ENCODE results near the gene HRK.

The HRK gene

DNA sequence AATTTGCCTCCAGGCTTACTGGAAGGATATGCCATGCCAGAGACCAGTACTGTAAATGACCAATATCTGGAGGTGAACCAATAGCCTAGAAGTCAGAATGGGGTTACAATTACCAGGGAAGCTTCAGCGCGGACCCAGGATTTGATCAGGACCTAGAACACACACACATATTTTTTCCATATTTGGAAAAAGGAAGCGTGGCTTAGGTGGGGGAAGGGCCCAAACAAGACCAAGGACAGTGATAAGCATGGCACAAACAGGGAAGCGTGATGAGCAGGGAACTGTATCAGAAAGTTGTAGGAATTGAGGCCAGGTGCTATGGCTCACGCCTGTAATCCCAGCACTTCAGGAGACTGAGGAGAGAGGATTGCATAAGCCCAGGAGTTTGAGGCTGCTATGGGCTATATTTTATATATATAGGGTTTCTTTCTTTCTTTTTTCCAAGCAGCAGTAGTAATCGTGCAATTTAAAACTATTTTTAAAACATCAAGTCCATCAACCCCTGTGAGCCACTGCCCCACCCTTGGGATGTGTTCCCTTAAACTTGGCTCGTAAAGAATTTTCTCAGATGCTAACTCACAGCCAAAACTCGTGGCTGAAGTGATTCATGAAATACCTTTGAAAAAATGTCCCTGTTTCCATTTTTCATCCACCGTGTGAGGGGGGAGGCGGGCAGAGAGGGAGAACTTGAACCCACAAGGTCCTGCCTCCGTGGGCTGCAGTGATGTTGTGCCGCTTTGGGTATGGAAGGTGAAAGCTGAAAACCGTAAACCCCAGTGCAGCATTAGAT is 16.7 kb downstream of the HRK start:
- no peak for DNase-seq

DNA sequence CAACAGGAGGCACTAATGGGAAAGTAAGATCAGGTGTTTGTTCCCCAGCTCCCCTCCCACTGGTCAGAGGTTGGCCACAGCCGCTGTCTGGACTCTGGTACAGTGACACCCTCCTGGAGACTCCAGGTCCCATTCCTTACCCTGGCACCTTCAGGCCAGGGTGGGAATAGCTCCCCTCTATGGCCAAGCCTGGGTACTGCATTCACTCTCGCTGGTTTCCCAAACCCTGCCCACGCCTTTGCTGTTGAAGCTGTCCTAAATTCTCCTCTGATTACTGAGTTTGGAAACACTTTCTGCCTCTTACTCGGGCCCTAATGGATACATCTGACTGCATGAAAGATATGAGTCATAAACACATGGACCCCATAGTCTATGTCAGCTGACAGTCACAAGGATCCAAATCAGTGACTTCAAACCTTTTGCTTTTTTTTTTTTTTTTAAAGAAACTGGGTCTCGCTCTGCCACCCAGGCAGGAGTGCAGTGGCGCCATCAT is 17.9 kb downstream of the HRK start:
- no peak for DNase-seq

DNA sequence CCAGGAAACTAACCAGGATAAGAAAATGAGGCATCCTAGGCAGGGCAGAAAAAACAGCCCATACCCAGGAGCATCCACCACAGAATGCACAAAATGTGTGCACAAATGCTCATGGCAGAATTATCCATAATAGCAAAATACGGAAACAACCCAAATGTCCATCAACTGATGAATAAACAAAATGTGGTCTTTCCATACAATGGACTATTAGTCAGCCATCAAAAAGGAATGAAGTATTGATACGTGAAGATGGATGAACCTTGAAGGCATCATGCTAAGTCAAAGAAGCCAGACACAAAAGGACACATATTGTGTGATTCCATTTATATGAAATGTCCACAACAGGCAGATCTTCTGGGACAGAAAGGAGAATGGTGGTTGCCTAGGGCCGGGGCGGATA is 19.1 kb downstream of the HRK start:
- DNase-seq: no peak

DNA sequence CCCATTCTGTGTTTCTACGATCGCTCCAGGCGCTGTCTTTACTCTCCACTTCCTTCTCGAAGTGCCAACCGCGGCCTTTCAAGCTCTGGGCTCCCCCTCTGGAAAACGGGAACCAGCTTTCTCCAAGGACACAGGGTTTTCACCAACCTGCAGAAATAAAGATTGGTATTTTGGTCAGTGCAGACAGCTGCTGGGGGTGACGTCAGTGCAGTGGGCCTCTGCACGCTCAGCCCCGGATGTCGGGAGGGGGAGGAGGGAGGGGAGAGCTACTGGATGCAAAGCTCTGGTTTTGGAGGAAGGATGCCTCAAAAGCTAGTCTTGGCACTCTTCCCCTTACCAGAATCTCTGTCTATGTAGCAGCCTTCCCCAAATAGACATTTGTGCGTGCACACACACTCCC is 19.9 kb downstream of the HRK start:
- peak; percentile 87 for DNase-seq

DNA sequence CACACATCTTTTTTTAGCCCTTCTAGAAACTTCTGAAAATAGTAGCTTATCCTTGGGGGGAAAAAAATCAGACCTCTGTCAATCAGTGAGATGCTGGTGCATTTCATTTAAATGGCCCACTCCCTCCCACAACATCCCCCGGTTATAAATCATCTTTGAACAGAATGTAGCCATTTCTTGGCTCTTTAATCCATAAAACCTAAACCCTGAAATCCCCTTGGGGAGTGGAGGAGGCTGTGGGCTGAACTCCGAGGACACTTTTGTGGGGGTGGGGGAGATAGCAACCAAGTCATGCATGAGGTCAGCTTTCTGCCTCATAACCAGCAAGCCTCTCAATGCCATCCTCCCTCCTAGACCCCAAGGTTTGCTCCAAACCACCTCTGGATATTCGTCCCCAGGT is 21.0 kb downstream of the HRK start:
- DNase-seq: no peak

DNA sequence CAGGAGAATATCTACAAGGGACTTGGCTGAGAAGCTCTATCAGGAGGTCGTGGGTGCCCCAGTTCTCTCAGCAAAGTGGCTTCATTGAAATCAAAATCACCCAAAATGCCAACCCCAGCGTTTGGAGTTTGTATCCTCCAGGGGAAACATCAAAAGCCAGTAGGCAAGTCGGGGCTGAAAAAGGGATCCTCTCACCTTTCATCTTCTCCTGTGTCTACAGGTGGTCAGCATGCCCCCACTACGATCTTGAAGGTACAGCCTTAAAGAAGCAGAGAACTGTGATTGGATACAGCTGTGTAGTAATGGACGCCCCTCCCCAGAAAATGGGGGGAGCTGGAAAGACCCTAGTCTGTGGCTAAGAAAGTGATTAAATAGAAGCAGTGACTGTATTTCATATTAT is 22.2 kb downstream of the HRK start:
- no peak for DNase-seq

DNA sequence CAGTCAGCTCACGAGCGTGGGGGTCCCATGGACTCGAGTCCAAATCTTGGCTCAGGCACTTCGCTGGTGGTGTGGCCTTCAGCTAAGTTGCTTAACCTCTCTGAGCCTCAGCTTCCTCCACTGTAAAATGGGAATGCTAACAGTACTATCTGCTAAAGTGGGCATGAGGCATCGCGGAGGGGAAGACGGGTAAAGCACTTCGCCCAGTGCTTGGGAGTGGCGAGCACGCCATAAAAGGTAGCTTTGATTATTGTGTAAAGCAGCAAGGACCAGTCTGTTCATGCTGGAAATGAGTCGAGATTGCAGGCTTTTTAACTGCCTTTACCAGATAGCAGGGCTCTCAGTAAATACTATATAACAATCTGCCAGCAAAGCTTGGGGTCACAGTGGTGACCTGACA is 24.5 kb downstream of the HRK start:
- no peak for DNase-seq

DNA sequence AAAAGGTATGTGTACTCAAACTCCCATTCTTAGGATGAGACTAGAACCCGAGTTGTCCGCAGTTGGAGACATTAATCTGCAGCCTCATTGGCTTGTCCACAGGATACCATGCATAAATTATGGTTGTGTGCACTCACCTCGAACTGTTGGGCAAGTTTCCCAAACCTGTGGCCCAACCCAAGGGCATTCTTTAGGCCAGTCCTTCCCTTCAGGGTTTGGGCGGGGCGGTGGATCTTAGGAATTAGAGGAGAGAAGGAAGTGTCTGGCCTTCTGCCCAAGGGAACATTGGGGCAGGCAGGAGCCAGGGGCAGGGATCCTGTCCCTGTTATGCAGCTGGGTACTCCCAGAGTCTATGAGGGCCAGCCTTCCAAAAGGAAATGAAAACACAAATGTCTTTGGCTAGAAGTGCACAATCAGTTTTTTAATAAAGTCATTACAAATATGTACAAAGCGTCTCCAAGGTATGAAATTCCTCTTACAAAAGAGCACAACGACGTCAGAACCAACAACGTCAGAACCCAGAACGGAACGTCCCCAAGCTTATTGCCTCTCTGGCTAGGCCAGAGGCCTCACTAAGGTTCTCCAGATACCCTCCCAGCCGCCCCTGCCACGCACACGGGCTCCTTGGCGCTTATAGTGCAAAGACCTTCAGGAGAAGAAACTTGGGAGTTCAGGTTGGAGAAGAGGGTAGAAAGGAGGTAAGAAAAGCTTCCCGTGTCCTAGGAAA is 25.3 kb downstream of the HRK start:
- DNase-seq: no peak

DNA sequence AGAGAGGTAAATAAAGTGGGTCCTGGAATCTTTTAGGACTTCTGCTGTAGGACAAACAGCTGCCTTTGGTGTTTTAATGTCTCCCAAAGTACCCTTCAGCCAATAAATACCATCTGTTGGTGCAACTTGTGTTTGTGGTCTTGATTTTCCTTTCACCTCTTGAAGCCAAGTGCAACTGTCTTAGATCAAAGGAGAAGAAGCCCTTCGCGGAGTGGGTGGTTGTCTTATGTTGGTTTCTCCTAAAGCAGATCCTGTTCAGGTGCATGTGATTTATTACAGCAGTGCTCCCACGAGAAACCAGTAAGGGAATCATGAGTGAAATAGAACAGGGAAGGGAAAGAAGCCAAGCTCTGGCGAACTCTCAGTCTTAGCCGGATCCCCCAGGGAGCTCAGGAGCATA is 27.7 kb downstream of the HRK start:
- no peak for DNase-seq

DNA sequence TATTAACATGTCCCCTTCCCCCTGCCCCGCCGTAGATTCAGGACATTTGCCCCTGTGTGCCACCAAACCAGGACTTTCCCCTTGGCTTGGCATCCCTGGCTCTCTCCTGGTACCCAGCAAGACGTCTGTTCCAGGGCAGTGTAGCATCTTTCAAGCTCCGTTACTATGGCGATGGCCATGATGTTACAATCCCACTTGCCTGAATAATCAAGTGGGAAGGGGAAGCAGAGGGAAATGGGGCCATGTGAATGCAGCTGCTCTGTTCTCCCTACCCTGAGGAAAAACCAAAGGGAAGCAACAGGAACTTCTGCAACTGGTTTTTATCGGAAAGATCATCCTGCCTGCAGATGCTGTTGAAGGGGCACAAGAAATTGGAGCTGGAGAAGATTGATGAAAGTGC is 28.9 kb downstream of the HRK start:
- no peak for DNase-seq

DNA sequence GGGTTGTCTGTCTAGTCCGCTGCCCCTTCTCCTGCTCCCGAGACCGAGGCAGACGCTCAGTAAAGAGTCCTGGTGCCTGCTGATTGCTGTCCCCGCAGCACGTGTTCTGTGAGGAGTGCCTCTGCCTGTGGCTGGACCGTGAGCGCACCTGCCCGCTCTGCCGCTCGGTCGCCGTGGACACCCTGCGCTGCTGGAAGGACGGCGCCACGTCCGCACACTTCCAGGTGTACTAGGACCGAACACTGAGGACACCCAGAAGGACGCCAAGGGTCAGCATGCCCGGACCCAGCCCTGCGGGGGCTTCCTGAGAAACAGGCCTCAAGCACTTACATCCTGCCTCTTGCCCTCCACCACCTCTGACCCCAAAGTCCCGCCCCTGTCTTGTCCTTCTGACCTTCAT is 32.0 kb downstream of the HRK start:
- no peak for DNase-seq

DNA sequence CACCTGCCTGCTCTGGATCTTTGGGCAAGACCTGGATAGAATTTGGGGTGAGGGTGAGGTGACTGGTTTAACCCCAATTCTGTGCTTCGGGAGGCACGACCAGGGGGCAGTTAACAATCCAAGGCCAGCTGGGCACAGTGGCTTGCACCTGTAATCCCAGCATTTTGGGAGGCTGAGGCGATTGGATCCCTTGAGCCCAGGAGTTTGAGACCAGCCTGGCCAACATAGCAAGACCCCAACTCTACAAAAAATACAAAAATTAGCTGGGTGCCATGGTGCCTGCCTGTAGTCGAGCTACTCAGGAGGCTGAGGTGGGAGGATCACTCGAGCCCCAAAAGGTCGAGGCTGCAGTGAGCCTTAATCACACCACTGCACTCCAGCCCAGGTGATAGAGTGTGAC is 38.2 kb downstream of the HRK start:
- no peak for DNase-seq

DNA sequence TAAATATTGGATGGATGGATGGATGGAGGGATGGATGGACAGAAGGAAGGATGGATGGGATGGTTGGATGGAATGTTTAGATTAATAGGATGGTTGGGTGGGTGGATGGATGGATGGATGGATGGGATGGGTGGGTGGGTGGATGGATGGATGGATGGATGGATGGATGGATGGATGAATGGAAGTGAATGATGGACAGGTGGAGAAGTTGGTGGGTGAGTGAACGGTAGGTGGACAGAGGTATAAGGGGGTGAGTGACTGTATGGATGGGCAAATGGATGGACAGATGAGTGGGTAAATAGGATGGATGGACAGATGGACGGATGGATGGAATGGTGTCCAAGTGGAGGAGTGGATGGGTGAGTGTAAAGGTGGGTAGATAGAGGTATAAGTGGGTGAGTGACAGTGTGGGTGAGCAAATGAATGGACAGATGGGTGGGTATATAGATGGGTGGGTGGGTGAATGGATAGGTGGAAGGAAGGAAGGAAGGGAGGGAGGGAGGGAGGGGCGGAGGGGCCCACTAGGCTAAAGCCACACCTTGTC is 41.9 kb downstream of the HRK start:
- DNase-seq: no peak

DNA sequence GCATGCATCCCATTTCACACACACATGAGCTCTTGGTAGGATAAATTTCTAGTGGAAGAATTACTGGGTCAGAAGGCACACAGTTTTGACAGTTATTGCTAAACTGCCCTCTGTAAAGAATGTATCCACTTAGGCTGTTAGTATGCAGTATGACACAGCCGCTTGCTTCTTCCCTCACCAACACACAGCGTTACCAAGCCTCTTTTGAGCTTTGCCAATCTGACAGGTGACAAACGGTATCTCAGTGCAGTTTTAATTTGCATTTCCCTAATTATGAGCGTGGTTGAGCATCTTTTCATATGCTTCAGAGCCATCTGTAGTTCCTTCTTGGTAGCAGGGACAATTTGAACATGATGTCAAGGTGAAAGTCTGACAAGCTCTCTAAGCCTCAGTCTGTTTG is 42.9 kb downstream of the HRK start:
- DNase-seq: no peak

DNA sequence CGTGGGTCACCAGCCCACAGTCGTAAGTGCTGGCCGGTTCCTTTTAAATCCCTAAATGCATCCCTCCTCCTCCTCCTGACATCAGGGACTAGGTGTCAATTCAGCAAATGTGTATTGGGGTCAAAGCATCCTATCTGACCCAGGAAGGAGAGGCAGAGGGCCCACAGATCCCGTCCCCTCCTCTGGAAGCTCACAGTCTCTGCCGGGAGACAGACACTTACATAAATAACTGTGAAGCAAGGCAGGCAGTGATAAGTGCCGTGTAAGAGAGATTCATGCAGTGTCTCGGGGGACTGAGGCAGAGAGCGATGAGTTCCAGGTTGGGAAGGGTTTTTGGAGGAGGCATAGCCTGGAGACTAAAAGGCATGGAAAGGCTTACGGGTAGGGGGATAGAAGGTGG is 44.1 kb downstream of the HRK start:
- DNase-seq: no peak

DNA sequence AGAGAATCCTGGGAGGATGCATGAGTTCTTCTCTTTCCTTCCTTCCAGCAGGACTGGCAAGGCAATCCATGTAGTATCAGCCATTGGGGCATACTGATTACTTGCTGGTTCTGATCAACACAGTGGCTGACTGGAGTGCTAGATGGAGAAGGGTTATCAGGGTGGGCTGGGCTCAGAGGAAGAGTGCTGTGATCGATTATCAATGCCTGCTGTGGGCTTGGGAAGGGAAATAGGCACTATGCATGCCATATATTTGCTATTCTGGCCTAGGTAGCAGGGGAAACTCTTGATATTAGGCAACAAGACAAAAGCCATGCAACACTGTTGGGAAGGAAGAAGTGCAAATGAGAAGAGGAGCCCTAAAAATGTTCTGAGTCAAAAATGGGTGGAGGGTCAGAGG is 45.8 kb downstream of the HRK start:
- no peak for DNase-seq

DNA sequence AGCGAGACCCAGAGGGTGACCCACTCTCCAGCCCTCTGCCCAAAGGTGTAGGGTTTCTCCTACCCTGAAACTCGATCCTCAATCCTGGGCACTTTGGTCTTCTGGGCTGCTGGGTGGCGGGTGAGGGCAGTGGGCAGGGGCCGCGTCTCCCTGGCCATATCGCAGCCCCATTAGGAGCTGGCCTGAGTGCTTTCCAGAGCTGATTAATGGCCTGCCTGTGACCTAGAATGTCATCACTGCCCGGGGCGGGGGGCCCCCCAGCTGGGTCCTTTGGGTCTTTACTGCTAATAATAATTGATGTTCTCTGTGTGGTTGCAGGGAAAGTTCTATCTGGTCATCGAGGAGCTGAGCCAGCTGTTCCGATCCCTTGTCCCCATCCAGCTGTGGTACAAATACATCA is 47.8 kb downstream of the HRK start:
- no peak for DNase-seq

DNA sequence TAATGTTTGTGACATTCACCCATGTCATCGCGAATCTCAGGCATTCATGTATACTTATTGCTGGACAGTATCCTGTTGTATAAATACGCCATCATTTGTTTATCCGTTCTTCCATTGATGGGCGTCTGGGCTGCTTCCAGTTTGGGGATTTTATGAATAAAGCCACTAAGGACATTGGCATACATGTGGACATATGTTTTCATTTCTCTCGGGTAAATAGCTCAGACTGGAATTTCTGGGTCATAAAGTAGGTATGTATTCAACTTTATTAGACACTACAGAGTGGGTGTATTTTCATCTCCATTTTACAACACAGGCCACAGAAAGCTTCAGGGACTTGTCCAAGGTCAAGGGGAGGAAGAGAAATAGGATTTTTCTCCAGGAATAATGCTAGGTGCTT is 48.9 kb downstream of the HRK start:
- DNase-seq: no peak

DNA sequence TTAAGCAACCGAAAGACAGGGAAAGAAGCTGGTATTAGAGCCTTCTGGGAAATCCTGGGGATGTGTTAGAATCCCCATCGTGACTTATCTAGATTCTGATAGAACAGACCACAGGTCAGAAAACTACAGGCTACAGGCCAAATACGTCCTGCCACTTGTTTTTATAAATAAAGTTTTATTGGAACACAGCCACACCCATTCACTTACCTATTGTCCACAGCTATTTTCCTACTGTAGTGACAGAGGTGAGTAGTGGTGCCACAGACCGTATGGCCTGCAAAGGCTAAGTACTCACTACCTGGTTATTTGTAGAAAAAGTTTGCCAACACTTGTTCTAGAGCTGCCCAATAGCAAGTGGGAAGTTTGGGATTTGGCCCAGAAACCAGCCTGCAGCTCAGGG is 53.8 kb downstream of the HRK start:
- DNase-seq: no peak

DNA sequence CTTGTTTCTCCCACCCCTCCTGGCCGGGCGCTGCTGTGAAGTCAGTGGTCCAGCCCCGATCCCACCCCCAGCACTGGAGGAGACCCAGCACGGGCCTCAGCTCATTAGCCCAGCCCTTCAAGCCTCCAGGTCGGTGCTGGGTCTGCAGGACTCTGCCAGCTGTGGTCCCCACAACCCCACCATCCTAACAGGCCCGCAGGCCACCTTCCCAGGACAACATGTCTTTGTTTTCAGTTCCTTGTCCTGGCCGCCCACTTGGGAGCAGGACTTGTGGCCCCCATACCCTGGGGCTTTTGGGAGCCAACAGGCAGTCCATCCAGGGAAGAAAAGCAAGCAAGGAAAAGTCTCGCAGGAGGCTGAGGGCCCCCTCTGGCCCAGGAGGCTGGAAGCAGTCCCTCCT is 60.0 kb downstream of the HRK start:
- no peak for DNase-seq

DNA sequence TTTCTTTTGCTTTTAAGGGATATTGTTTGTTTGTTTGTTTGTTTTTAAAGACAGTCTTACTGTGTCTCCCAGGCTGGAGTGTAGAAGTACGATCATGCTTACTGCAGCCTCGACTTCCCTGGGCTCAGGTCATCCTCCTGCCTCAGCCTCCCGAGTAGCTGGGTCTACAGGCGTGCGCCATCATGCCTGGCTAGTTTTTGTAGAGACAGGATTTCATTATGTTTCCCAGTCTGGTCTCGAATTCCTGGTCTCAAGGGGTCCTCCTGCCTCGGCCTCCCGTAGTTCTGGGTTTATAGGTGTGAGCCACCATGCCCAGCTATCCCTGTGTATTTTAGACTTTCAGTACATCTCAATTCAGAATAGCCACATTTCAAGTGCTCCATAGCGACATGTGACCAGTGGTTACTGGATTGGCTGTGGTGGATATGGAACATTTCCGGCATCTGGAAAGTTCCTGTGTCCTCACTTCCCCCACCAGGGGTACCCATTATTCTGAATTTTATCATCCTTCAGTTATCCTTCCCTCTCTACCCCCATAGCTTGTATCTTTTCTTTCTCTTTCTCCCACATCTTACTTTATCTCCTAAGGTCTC is 61.1 kb downstream of the HRK start:
- no peak for DNase-seq

DNA sequence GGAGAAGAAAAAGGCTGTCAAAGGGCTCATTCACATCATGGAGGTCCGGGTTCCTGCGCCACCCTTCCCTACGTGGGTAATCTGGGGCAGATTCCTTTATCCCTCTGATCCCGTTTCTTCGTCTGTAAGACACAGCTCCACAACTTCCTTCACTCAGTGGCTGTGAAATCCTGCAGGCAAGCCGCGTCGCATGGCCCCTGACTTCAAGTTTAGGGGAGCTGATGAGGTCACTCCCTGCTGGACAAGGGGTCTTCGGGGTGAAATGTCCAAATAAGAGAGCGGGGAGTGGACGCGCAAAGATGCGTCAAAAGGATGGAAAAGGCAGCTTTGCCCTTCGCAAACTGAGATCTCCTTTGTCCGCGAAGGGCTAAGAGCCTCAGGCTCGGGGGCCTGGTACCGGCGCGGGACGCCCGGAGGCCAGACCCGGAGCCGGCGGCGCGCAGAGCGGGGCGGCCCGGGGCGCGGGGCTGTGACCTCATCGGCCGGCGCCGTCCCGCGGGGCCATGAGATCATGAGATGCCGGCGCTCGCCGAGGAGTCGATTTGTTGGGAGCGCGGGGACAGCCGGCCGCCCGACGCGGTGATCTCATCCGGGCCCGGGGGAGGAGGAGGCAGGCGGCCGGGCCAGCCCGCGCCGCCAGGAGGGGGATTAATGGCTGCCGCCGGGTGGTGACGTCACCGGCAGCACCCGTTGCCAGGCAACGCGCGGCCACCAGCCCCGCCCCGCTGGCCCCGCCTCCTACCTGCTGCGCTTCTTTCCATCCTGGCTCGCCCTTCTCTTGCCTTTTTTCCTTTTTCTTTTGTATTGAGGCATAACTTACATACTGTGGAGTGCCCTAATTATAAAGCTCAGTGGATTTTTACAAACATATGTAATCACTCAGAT is 62.1 kb downstream of the HRK start:
- DNase-seq: peak; percentile 80

DNA sequence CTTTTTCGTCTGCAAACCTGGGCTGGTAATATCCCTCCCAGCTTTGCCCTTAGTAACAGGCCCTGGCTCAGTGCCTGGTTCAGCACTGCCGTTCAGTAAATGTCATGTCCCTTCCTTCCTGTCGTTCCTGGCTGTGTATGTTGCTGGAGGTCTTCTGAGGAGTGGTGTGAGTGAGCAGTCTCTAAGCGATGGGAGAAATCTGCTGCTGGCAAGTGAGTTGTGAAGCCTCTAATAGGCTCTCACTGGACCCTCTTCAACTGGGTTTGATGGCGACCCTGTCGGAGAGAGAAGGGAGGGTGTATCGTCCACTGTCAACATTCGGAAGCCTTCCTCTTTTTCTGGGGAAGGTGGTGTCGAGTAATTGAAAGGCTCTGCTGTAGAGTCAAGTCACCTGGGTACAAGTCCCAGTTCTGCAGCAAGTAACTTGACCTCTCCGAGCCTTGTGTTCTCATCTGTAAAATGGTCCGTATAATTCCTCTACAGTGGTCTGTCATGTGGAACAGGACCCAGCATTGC is 62.8 kb downstream of the HRK start:
- DNase-seq: no peak

Data from MV-4-11 (cell line).